D341Med (cell line): ENCODE measurements around the gene GPM6B.

Experiments
- DNase-seq: peaks from one replicate; pipeline ENCODE4 v3.0.0; 2012; ENCODE audit warnings: low spot score

Gene GPM6B

DNA sequence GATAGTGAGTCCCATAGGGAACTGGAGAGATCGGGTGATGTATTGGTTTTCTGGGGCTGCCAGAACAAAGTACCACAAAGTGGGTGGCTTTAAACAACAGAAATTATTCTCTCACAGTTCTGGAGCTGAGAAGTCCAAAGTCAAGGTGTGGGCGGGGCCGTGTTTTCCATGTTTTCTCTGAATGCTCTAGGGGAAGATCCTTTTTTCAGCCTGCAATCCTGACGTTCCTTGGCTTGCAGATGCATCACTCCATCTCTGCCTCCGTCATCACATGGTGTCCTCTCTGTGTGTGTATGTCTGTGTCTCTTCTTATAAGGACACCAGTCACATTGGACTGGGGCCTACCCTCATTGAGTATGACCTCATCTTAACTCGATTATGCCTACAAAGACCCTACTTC is 7.9 kb upstream of the GPM6B start:
- no peak for DNase-seq

DNA sequence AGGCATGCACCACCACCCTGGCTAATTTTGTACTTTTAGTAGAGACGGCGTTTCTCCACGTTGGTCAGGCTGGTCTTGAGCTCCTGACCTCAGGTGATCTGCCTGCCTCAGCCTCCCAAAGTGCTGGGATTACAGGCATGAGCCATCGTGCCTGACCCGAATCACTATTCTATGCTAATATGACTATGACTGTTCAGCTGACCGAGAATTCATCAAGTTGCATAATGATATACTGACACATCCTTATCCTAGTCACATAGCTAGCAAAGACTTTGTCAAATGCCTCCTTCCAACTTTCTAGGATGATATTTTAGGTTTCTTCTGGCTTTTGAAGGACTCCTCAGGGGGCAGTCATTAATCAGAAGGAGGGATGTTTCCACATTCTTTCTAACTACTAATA is 4.8 kb upstream of the GPM6B start:
- DNase-seq, result no peak

DNA sequence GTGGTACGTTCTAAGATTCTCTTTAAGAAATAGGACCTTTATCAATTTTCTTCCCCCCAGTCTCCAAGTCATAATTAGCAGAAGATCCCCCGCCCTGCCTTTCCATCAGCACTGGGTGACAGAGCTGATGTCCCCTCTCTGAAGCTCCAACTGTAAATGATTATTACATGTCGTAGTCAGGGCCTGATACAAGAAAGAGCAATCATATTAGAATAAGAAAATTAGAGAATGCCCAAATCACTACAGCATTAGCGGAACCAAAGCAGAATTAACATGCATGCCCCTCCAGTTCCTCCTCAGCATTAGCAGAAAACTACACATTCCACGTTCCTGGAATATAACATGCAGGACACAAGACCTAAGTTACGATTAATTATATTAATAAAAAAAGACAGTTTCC is 717 bp downstream of the GPM6B start:
- no peak for DNase-seq

DNA sequence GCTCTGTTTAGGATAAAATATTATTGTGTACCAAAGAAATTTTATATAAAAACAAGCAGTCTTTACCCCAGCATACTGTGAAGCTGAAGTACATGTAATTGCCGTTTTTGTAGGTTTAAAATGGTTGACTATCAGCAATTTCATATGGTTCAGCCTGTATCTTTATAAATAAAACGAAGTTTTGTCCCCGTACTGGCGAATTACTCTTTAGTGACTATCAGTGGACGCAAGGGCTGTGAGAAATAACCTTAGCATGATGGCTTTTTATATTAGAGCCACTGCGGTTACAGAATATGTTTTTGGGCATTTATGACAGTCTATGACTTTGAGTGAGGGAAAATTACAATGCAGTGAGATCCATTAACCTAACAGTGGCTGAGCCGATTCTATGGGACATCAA is 1.2 kb downstream of the GPM6B start:
- no peak for DNase-seq

DNA sequence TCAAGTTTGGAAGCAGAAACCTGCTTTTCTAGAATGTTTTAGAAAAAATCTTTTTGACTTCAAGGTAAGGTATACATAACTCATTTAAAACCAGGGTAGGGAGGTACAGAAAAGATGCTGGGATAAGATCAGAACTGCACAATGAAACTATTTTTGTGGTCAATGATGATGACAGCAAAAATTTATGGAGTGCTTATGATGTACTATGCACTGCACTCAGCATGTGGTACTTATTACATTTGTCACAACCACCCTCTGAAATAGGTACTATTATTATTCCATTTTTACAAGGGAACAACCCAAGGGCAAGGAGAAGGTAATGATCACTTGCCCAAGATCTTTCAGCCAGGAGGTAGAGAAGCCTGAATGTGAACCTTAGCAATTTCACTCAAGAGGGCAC is 8.0 kb downstream of the GPM6B start:
- no peak for DNase-seq

DNA sequence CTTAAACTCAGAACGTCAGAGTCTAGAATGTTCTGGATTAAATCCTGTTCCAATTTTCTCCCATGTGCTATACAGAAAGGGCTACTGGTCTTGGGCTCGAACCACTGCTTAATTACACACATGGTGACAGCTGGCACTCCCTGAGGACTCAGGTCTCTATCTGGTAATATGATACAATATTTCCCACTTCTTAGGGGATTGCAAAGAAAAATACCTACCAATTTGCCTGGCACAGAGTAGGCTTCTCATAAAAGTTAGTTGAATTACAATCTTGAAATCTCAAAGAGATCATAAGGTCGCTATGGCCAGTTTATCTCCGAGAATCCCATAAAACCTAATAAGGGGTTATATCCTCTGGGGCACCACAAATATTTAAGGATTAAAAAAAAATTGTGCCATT is 8.6 kb downstream of the GPM6B start:
- no peak for DNase-seq

- DNase-seq, result no peak
These were observed 11.7 kb downstream of the GPM6B start for GRCh38 chrX:13805241-13805640.

DNA sequence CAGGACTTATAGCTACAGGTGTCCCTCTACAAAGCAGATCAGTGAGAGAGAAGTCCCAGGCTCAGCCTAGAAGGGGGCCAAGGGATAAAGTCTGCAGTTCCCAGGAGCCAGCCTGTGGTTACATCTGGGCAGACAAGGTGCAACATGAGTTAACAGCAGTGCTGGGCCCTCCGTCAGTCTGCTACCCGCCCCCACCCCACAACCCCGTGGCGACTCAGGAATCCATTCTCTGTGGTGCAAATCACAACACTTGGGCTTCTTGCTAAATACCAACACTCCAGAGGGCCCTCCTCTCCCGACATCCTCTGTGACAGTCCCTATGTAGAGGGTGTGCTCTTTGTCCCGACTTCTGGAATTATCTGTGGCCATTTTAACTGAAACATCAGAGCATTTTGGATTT is 13.8 kb downstream of the GPM6B start:
- no peak for DNase-seq

GRCh38 chrX:13798184-13798583 is 18.7 kb downstream of the GPM6B start:
- DNase-seq, result no peak

- no peak for DNase-seq
These were observed 19.4 kb downstream of the GPM6B start for GRCh38 chrX:13797512-13797911.

DNA sequence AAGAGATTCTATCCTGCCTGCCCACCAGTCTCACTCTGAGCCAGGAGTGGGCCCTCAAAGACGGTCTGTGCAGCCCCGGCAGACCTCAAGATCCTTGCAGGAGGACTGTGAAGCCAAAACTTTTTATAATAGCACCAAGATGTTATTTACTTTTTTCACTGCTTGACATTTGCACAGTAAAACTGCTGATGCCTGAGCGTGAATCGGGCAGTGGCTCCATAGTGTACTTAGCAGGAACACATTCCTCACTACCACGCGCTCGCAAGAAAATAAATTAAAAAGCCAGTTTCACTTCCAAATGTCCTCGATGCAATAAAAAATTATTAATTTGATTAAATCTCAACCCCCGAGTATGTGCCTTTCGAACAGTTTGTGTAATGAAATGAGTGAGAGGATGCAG is 22.5 kb downstream of the GPM6B start:
- DNase-seq, result no peak

GRCh38 chrX:13793897-13794296 is 23.0 kb downstream of the GPM6B start:
- no peak for DNase-seq

DNA sequence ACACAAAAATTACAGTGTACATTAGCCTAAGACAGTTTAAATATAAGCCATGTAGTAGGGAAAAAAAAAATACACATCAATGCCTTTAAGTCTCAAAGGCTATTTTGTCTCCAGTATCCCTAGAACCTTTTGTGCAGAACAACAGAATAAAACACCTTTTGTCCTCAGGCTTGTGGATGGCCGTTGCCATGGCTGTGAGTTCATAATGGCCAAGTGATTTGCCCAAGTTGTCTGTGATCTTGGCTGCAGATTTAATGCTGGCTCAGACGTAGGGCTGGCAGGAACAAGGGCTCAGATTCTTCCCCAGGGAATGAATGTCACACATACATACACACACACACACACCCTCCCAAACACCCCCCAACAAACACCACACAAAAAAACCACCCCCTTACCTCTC is 25.3 kb downstream of the GPM6B start:
- DNase-seq, result no peak

DNA sequence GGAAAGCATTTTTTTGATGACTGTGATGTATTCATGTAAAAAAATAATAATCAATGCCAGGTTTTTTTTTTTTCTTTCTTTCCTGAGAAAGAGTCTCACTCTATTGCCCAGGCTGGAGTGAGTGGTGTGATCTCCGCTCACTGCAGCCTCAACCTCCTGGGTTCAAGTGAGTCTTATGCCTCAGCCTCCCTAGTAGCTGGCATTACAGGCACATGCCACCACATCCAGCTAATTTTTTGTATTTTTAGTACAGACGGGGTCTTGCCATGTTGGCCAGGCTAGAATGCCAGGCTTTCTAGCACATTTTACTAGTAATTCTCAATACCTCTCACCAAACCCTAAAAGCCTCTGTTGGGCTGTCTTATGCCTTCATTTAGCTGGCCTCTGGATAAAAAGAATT is 25.7 kb downstream of the GPM6B start:
- no peak for DNase-seq

GRCh38 chrX:13790206-13791131 is 26.4 kb downstream of the GPM6B start:
- DNase-seq, result no peak

GRCh38 chrX:13786048-13786447 is 30.8 kb downstream of the GPM6B start:
- DNase-seq, result no peak

DNA sequence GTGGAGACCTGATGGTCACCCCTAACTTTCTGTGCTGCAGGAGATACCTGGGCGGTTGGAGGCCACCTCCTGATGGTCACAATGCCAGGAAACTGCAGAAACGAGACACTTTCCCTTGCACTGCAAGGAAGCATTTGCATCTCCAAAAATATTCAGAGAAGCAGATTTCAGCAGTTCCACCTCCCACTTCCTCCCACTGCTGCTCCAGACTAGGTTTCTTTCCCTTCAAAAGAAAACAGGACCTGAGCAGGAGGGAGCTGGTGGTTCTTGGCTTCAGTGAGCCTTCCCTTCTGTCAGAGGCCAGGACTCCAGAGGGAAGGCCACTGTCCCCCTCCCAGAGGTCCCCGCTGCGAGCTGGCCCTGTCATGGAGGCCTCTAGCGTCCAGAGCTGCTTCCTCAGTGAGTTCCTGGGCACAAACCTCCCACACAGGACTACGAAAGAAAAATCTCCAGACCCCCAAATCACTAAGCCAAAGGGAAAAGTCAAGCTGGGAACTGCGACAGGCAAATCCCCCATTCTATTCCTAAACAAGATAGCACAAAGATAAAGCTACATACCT is 35.9 kb downstream of the GPM6B start:
- no peak for DNase-seq

DNA sequence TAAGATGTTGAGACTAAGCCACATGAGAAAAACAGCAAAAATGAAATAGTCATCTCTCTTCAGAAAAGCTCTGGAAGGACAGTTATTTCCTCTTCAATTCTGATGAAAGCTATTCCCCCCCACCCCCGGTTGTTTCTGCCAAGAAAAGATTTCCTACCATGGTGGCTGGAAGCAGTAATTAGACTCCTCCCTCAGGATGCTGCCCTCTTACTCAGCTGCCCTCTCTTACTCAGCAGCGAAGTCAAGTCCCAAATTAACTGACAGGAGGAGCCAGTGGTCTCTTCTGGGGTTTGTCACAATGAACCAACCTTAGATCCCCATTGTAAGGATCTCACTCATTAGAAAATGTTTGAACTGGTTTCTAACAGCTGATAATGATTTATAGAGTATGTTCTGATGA is 38.0 kb downstream of the GPM6B start:
- DNase-seq, result no peak

- DNase-seq, result no peak
These were observed 40.5 kb downstream of the GPM6B start for GRCh38 chrX:13776387-13776786.

GRCh38 chrX:13775837-13776236 is 41.1 kb downstream of the GPM6B start:
- no peak for DNase-seq

DNA sequence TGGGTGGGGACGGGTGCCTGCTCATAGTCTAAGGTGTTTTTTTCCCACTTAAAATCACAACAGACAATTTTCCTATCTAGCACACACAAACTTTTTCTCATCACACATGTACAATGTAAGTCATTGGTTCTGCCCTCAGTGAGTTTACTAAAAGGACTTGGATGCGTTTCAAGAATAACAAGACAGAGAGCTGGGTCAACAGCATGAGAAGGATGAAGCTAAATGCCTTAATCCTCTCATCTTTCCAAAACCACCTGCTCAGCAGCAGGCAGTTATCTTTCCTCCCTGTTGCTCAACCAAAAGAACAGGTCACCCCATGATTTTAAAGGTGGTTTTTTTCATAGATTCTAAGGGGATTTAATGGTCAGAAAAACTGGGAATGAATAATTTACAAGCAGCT is 42.2 kb downstream of the GPM6B start:
- DNase-seq, result no peak

GRCh38 chrX:13770013-13770535 is 46.8 kb downstream of the GPM6B start:
- DNase-seq, result no peak

DNA sequence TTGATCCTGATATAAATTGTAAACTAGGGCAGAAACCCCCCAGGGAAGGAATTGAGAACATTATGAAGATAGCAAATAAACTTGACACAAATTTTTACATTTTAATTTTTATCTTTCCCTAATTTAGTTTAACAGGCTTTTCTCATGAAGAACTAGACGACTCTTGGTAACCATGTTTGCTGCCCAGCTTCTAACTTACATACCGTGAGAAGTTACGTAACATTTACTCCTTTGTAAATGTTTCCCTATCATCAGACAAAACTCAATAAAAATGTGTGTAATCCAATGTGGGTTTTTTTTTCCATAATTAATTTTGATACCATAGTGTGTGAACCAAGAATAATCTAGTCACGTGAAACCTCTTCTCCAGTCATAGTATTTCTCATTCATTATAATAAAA is 48.0 kb downstream of the GPM6B start:
- DNase-seq, result no peak

DNA sequence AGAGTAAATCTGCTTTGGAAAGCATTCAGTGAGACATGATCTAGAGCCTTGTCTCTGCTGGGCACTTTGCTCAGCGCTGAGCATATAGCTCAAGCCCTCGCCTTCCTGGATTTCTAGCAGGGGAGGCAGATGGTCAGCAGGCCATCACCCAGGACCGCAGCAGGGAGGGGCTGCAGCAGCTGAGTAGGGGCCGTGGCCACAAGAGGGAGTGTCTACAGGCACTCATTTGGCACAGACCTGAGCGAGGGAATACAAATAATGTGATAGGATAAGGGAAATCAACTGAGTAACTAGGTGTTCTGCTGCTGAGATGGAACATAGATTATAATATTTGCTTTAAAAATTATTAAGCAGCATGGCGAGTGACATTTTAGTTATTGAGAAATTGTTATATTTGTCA is 52.1 kb downstream of the GPM6B start:
- DNase-seq, result peak; percentile 49
